ENCODE data around the gene TRIP11.

The TRIP11 gene

DNA sequence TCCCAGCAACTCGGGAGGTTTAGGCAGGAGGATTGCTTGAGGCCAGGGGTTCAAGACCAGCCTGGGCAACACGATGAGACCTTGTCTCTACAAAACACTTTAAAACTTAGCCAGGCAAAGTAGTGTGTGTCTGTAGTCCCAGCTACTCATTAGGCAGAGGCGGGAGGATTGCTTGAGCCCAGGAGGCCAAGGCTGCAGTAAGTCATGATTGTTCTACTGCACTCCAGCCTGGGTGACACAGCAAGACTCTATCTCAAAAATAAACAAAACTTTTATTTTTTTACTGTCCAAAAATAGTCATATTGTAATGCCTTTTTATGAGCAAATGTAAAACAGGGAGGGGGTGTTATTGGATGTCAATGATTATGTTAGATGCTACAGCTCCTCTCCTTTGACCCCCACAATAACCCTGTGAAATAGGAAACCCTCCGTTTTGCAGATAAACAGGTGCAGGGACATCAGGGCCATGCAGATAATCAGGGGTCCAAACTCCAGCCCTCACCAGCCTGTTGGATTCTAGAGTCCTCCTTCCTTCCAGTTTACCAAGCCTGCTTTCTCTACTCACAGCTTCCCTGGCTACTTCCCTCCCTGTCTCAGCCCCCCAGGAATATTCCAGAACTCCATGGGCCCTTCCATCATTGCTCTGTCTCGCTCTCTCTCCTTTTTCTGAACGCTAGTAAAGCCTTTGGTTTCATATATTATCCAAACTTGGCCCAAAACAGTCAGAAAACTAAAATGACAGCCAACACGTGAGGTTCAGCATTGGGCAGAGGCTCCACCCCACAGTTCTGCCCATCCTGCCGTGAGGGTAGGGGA, 86.5 kb downstream of the TRIP11 start:
- DNase-seq (ENCODE audit: low spot score), result no peak

GRCh38 chr14:91947475-91948184, 92.2 kb downstream of the TRIP11 start, which contains the start of gene FBLN5:
FBLN5 (minus strand) TSS chr14:91947694; CDS start chr14:91947229, 465 bp downstream.
- peak; percentile 24 for DNase-seq (ENCODE audit: low spot score)

DNA sequence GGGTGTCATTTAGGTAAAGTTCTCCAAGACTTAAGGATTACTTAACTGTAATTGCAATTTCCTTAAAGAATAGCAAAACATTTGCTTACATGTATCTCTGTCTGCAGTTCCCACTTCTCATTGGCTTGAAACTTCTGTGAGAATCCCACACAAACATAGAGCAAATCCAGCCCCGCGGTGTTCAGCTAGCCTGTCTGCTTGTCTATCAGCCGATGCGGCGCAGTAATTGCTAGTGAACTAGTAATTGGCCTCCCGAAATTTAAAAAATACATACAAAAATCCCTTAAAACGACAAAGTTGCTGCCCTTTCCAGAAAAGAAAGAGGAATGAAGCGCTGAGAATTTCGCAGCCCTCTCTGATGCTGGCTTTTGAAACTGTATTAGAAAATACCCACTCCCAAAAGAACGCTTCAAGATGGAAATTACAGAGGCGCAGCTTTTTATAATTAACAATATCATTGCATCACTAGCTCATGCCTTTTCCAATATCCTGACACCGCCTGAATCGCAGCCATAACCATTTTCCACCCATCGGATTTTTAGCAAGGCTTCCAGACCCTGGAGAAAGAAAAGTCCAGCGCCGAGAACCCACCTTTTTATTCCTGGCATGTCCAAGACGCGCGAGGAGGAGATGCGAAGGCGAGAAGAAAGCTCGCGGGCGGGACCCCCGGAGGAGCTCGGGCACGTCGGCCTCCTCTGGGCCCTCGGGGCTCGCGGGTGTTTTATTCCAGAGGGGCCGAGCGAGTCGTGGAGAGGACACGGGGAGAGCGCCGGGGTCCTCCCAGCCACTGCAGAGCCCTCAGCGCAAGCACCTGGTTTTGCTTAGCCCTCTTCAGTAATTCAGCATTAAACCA, 93.0 kb downstream of the TRIP11 start:
- no peak for DNase-seq (ENCODE audit: low spot score)

GRCh38 chr14:91945751-91946621, 93.9 kb downstream of the TRIP11 start:
- no peak for DNase-seq (ENCODE audit: low spot score)

DNA sequence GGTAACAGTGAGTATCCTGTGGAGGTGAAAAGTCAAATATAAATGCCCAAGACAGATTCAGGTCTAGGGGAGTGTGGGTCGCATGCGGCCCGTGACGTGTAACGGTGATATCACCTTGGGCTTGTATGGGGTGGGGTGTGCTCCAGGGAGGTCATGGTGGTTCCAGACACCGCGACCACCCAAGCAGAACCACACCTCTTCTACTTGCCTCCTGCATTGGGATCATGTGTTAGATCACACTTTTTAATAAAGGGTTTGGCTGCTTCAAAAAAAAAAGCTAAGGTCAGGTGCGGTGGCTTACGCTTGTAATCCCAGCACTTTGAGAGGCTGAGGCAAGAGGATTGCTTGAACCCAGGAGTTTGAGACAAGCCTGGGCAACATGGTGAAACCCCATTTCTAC, 96.9 kb downstream of the TRIP11 start:
- DNase-seq (ENCODE audit: low spot score), result no peak

GRCh38 chr14:91942128-91942527, 97.7 kb downstream of the TRIP11 start:
- no peak for DNase-seq (ENCODE audit: low spot score)

DNA sequence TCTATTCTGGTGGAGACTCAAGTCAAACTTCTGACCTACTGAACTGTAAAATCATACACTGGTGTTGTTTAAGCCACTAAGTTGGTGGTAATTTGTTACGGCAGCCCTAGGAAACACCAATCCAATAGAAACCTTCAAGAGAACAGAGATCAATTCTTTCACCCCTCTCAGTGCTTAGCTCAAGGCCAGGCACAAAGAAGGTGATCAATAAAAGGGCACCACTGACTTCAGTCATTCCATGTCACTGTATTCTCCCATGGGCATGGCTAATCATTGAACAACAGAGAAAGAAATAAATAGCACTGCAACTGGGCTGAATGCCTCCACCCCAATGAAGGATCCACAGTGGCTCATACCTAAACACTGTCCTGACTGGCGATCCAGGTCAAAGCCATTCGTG, 99.7 kb downstream of the TRIP11 start:
- no peak for DNase-seq (ENCODE audit: low spot score)

DNA sequence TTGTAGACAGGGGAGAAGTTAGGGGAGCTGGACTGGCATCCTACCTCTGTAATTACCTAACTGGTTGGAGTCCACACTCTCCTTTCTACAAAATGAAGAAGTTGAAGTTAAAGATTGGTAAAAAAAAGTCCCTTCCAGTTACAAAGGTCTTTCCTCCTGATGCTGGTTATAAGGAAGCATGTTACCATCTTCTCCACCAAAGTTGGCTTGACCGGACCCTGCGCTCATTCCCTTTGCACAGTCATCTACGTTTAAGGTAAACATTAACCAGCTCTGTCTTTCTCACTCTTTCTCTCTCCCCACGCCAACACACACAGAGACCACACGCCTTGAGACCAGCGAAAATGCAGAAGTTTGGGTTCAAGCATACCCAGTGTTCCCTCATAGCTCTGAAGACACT, 104.3 kb downstream of the TRIP11 start:
- no peak for DNase-seq (ENCODE audit: low spot score)

DNA sequence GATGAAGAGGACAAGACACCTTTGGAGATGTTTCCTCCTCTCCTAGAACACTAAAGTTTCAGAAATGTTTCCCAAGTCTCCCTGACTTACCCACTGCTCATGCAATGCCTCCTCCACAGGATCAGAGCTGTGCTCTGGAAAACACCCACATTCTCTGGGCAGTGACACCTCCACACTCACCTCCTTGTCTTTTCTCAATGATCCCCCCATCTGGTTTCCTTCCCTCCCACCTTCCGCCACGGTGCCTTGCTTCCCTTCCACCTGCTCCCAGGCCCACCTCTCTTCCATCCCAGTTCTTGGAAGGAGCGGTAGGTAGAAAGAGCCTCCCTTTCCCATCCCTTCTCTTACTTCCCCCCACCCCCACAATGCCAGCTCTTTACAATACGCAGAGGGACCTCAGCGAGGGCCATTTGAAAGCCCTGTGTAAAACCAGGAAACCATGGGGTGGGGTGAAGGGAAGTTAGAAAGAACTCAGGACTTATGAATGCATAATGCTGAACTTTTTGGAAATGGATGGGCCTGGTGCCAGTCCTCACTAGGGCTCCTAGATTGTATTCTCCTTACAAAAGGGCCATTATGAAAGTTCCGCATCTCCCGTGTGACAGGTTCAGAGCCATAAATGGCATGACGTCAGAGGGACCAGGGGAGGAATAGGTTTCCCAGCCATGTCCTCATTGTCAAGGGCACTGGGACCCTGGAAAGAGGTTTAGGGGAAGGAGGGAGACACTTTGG, 105.1 kb downstream of the TRIP11 start:
- DNase-seq (ENCODE audit: low spot score), result no peak

- DNase-seq (ENCODE audit: low spot score), result no peak
These were observed 108.3 kb downstream of the TRIP11 start for GRCh38 chr14:91931478-91932088.

GRCh38 chr14:91929700-91930099, 110.2 kb downstream of the TRIP11 start:
- no peak for DNase-seq (ENCODE audit: low spot score)

DNA sequence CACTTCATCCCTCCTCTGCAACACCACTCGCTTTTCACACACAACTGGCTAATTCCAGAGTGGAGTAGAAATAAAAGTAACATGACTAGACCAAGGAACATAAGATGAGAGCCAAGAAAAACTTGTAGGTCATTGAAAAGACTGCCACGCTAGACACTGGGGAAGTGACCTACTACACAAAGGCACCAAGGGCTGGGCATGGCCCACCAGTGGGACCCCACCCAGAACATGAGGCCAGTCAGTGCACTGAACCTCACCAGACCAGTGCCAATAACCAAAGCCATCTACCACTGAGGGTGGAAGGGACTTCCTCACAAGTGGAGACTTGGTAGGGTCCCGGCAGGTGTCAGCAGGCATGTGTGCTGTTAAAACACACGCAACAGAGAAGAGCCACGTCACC, 112.1 kb downstream of the TRIP11 start:
- no peak for DNase-seq (ENCODE audit: low spot score)

- no peak for DNase-seq (ENCODE audit: low spot score)
These were observed 112.7 kb downstream of the TRIP11 start for GRCh38 chr14:91927191-91927590.

DNA sequence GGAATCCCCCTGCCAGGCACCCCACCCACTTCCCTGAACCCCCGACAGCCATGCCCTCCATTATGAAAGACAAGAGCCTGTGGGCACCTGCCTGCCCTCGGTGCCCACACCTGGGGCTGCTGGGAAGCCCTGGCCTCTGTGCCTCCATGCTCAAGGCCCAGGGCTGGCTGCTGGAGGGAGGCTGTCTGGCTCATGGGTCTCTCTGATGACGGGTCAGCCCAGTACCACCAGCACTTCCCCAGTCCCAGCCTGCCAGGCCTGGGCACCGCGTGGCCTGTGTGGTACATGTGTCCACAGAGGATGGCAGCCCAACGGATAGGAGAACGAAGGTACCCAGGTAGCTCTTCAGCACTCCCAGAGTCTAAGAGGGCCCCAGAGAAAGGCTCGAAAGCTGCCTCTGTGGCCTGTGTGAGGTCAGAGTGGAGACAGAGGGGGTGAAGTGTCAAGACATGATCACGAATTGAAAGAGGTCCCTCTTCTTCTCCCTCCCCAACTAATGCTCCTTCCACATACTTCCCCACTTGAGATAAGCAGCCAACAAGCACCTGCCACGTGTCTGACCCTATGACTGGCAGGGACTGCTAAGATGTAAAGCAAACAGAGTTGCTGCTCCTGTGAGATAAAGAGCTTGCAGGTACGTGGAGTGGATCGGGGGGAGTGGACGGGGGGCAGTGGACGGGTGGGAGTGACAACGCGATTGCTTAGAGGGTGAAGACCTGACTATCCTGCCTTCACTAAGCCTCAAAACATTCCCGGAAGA, 113.5 kb downstream of the TRIP11 start:
- no peak for DNase-seq (ENCODE audit: low spot score)

DNA sequence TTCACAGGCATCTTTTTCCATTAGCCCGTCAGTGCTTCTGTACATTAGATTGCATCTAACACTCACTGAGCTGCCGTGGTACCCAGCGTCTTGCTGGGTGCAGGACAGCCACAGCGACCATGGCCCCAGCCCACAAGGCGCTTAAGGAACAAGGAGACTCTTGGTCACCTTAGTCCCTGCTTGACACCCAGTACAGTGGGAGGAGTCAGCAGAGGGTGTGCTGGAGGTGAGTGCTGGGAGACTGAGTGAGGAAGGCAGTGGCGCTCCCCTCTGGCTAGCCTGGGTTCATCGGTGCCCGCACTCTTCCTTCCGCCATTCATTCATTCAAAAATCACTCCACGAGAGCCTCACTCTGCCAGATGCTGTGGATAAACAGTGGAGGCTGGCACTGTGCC, 114.1 kb downstream of the TRIP11 start:
- no peak for DNase-seq (ENCODE audit: low spot score)

- no peak for DNase-seq (ENCODE audit: low spot score)
These were observed 114.7 kb downstream of the TRIP11 start for GRCh38 chr14:91925001-91925726.

DNA sequence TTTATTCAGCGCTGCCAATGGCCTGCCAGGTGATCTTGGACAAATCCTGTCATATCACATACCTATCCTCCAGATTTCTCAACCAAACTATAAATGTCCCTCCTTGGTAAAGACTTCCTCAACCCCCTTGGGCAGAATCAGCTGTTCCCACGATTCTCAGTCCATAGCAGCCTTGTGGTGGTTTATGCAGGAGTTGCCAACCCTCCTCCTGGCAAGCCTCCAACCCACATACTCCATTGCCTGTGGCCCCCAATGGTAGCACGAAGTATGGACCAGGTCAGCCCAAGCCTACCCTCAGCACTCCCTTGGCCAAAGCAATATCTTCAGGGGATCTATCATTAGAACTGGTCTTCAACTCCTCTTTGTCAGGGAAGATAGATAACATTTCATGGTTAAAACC, 119.3 kb downstream of the TRIP11 start:
- DNase-seq (ENCODE audit: low spot score), result no peak

DNA sequence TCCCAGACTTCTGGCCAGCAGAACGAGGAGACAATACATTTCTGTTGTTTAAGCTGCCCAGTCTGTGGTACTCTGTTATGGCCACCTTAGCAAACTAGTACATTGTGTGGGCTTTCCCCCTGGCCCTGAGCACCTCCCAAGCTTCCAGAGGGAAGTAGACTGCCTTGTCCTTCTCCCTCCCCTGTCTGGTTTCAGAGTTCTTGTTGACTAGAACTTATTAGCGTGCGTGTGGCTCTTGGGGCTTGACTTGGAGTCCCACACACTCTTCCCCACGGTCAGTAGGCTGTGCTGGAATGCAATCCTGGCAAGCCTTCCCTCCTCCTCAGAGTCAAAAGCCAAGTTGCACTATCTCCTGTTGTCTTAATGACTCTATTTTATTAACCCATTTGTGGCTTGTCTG, 120.0 kb downstream of the TRIP11 start:
- no peak for DNase-seq (ENCODE audit: low spot score)
